HepG2 (cell line): ENCODE data around the gene CDK12. TPM values are rescaled to one million over a fixed set of nuclear protein-coding genes. Genes with fewer than 3 reads are reported as not detected.

ENCODE experiments used
- DNMT3B ChIP-seq: conservative IDR thresholded peaks from 2 replicates; pipeline ENCODE4 v1.6.1; 2016; ENCODE audit warnings: missing biosample characterization, control low read depth
- EP300 ChIP-seq, 3 experiments: sonication (generic) in 1 of 3; formaldehyde crosslinking in 1 of 3; IDR thresholded peaks; 2 replicates each; pipeline versions ENCODE4 v1.5.1 to v1.6.1; 2011 to 2020; ENCODE audit warnings: low read depth in 2 of 3, low read length in 2 of 3, borderline replicate concordance in 1 of 3, improper control_type of control experiment in 1 of 3, mild to moderate bottlenecking in 1 of 3, missing genetic modification reagents in 1 of 3, moderate library complexity in 1 of 3
- ISL2 ChIP-seq: sonication (generic); formaldehyde crosslinking; IDR thresholded peaks from 2 replicates; pipeline ENCODE4 v1.5.0; 2020; ENCODE audit warnings: missing genetic modification reagents
- RAD21 ChIP-seq: fragments of 450-650 bp; formaldehyde crosslinking; IDR thresholded peaks from 2 replicates; pipeline ENCODE4 v1.5.0; 2020; ENCODE audit warnings: mild to moderate bottlenecking
- RBAK ChIP-seq: sonication (generic); formaldehyde crosslinking; IDR thresholded peaks from 2 replicates; pipeline ENCODE4 v1.5.1; 2020; ENCODE audit warnings: mild to moderate bottlenecking, missing genetic modification reagents
- SETDB1 ChIP-seq: sonication (generic); formaldehyde crosslinking; IDR thresholded peaks from 2 replicates; pipeline ENCODE4 v1.5.1; 2020; ENCODE audit warnings: missing genetic modification reagents, mild to moderate bottlenecking, borderline replicate concordance
- SIN3A ChIP-seq: IDR thresholded peaks from 2 replicates; pipeline ENCODE4 v1.6.1; 2011; ENCODE audit warnings: low read depth, mild to moderate bottlenecking, control low read depth, low read length, borderline replicate concordance
- SYNCRIP ChIP-seq: fragments of 200-400 bp; formaldehyde crosslinking; IDR thresholded peaks from 2 replicates; pipeline ENCODE4 v1.6.1; 2018; ENCODE audit warnings: mild to moderate bottlenecking, low read depth, low read length; ENCODE audit not compliant: insufficient read depth
- XRCC5 ChIP-seq: fragments of 200-400 bp; formaldehyde crosslinking; optimal IDR thresholded peaks from 2 replicates; pipeline ENCODE3; 2017; ENCODE audit warnings: mild to moderate bottlenecking, low read length
- ZNF317 ChIP-seq: sonication (generic); formaldehyde crosslinking; IDR thresholded peaks from 2 replicates; pipeline ENCODE4 v1.5.0; 2020; ENCODE audit warnings: mild to moderate bottlenecking, missing genetic modification reagents
- ZNF552 ChIP-seq: sonication (generic); formaldehyde crosslinking; IDR thresholded peaks from 2 replicates; pipeline ENCODE4 v1.9.0; 2022; ENCODE audit warnings: missing genetic modification reagents, mild to moderate bottlenecking, borderline replicate concordance
- ZNF670 ChIP-seq: sonication (generic); formaldehyde crosslinking; IDR thresholded peaks from 2 replicates; pipeline ENCODE4 v1.8.0; 2022; ENCODE audit warnings: mild to moderate bottlenecking, missing genetic modification reagents, borderline replicate concordance
- polyA plus RNA-seq, 8 experiments: library from polyadenylated mRNA; depleted of rRNA in 3 of 8; stranded (reverse) in 7 of 8; unstranded in 1 of 8; fragments of >200 nt; fragmentation: Illumina TruSeq in 4 of 8; extraction: Trizol in 4 of 8; gene quantifications; 2 replicates each; pipeline versions ENCODE4 v1.2.1 to v1.2.3, GENCODE V29; 2011 to 2016; ENCODE audit warnings: low read depth in 4 of 8, missing spikeins in 1 of 8, mixed read lengths in 1 of 8; ENCODE audit not compliant: insufficient read depth in 1 of 8
- total RNA-seq, 5 experiments: library from RNA; depleted of rRNA; stranded (reverse); fragments of >200 nt; fragmentation: Illumina TruSeq; extraction: Trizol; gene quantifications; 2 replicates each; pipeline ENCODE4 v1.2.3, GENCODE V29; 2016; ENCODE audit warnings: low read depth in 1 of 5
- TF ChIP-seq, protein P1 (sequence below): sonication (generic); formaldehyde crosslinking; IDR thresholded peaks from 2 replicates; pipeline ENCODE4 v1.5.0; 2020; ENCODE audit warnings: mild to moderate bottlenecking, missing genetic modification reagents
- TF ChIP-seq, protein P2 (sequence below): sonication (generic); formaldehyde crosslinking; IDR thresholded peaks from 2 replicates; pipeline ENCODE4 v1.4.0; 2020; ENCODE audit warnings: missing genetic modification reagents

CDK12 gene
- total and polyA plus RNA-seq, 2 of the 13 experiments (the other 11 are each of a cell fraction or from before 2014, with no cell fraction given), result 24.0 to 88.6 TPM

DNA sequence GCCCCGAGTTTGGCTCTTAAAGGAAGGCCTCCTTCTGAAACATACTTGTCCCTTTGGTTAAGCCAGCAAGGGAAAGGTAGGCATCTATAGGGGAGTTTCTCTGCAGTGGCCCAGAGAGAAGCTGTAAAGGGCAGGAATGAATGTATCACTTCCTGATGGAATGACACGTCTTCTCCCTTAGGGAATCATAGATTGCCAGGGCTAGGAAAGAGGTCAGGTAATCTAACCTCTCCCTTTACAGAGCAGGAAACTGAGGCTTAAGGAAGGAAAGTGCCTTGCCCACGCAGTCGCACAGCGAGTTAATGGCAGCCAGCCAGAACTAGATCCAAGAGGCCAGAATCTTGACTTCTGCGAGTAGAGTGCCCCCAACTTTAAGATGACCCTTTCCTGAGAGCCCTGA is 80.4 kb downstream of the CDK12 start (continued):
- TF ChIP-seq, protein P1, sequence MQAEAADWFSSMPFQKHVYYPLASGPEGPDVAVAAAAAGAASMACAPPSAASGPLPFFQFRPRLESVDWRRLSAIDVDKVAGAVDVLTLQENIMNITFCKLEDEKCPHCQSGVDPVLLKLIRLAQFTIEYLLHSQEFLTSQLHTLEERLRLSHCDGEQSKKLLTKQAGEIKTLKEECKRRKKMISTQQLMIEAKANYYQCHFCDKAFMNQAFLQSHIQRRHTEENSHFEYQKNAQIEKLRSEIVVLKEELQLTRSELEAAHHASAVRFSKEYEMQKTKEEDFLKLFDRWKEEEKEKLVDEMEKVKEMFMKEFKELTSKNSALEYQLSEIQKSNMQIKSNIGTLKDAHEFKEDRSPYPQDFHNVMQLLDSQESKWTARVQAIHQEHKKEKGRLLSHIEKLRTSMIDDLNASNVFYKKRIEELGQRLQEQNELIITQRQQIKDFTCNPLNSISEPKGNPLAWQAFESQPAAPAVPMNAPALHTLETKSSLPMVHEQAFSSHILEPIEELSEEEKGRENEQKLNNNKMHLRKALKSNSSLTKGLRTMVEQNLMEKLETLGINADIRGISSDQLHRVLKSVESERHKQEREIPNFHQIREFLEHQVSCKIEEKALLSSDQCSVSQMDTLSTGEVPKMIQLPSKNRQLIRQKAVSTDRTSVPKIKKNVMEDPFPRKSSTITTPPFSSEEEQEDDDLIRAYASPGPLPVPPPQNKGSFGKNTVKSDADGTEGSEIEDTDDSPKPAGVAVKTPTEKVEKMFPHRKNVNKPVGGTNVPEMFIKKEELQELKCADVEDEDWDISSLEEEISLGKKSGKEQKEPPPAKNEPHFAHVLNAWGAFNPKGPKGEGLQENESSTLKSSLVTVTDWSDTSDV (CRISPR knock-in tag), result no peak
- TF ChIP-seq RAD21 (CRISPR knock-in tag) (no peak), XRCC5 (no peak), RBAK (no peak), ZNF317 (no peak), ISL2 (CRISPR knock-in tag) (no peak), EP300 (IDR thresholded peaks at IDR 0.05; ENCODE audit: low read depth in 2 of 2, low read length in 2 of 2) (no peak), EP300 (CRISPR knock-in tag; IDR thresholded peaks at IDR 0.05; ENCODE audit: borderline replicate concordance) (no peak), SETDB1 (no peak), SIN3A (no peak), DNMT3B (CRISPR knock-in tag) (no peak), ZNF552 (CRISPR knock-in tag) (no peak), ZNF670 (CRISPR knock-in tag) (no peak), SYNCRIP (no peak)
- TF ChIP-seq, protein P2, sequence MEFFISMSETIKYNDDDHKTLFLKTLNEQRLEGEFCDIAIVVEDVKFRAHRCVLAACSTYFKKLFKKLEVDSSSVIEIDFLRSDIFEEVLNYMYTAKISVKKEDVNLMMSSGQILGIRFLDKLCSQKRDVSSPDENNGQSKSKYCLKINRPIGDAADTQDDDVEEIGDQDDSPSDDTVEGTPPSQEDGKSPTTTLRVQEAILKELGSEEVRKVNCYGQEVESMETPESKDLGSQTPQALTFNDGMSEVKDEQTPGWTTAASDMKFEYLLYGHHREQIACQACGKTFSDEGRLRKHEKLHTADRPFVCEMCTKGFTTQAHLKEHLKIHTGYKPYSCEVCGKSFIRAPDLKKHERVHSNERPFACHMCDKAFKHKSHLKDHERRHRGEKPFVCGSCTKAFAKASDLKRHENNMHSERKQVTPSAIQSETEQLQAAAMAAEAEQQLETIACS (CRISPR knock-in tag), result no peak
